Motor neuron (in vitro differentiated cells): ENCODE data around the gene ATG16L1. TPM values are rescaled to one million over a fixed set of nuclear protein-coding genes. Genes with fewer than 3 reads are reported as not detected.

ENCODE experiments used
- ATAC-seq, 8 experiments: fragments of 200-7000 bp; cut with Tn5 transposase; replicated peaks in 6 of 8; 2 replicates each; pipeline ENCODE4 v1.8.0; 2021; ENCODE audit warnings: mild to moderate bottlenecking in 8 of 8, moderate library complexity in 8 of 8
- H3K27ac ChIP-seq, 2 donors: fragments of 250-450 bp; sonication (Bioruptor Pico); 2 replicates each; pipeline ENCODE4 v1.9.0; 2021; ENCODE audit warnings: antibody characterized with exemption in 2 of 2, mild to moderate bottlenecking in 2 of 2, moderate library complexity in 1 of 2
- H3K4me1 ChIP-seq, 2 donors: fragments of 250-450 bp; sonication (Bioruptor Pico); replicated peaks in 1 of 2; 2 replicates each; pipeline ENCODE4 v1.6.1; 2021; ENCODE audit warnings: antibody characterized with exemption in 2 of 2, mild to moderate bottlenecking in 2 of 2, moderate library complexity in 1 of 2
- H3K4me3 ChIP-seq, 5 donors: fragments of 250-450 bp; sonication (Bioruptor Pico); 2 replicates each; pipeline ENCODE4 v1.9.0; 2021; ENCODE audit warnings: antibody characterized with exemption in 5 of 5, mild to moderate bottlenecking in 5 of 5, moderate library complexity in 4 of 5
- WGBS, 10 experiments: fragments of 450-650 bp; shearing (Covaris generic); methylation state at CpG; one replicate each; pipeline ENCODE4 v1.0.0; 2022; 5-methylcytosine and 5-hydroxymethylcytosine counted together
- in situ Hi-C, 9 experiments: fragments of 400-800 bp; cut with MboI; loops; one replicate each; pipeline ENCODE4 v1.15.0; 2021; ENCODE audit warnings: low sequenced_read_pairs in 9 of 9, low pct_unique_long_range_greater_than_20kb in 2 of 9; ENCODE audit not compliant: unreplicated experiment in 9 of 9
- total RNA-seq, 8 experiments: library from RNA; unstranded; fragments of 300-600 nt; gene quantifications; 2 replicates each; pipeline versions ENCODE4 v1.2.3 to v1.2.4, GENCODE V29; 2022

ATG16L1 gene
- total RNA-seq, 8 experiments from 2014 or later = 18.0 to 48.0 (median 25.9) TPM

GRCh38 chr2:233312874-233313273 is 61.4 kb downstream of the ATG16L1 start:
- ATAC-seq = no peak
- Histone ChIP-seq H3K4me3 (no peak overlapping the region), H3K27ac (no peak overlapping the region), H3K4me1 (no peaks in the 10 kb centered on the region)
- in situ Hi-C loops = no loop called here
- WGBS, 10 experiments = 0 to 75% (median 38%) methylated on average over 1 to 5 of the region's 8 CpGs; no CpG with 5 or more reads in 5 of the 10 experiments

GRCh38 chr2:233314180-233314925 is 62.9 kb downstream of the ATG16L1 start:
- 67 to 96% (median 87%) methylated on average over 3 to 7 of the region's 20 CpGs; no CpG with 5 or more reads in 1 of the 10 experiments for WGBS, 10 experiments
- in situ Hi-C loops = no loop called here
- no peak overlapping the region for H3K4me3 ChIP-seq
- no peak overlapping the region for H3K27ac ChIP-seq
- no peaks in the 10 kb centered on the region for H3K4me1 ChIP-seq
- ATAC-seq = no peak

GRCh38 chr2:233317196-233317943 is 65.9 kb downstream of the ATG16L1 start:
- in situ Hi-C loops = no loop called here
- H3K4me1 ChIP-seq = no peaks in the 10 kb centered on the region
- 44 to 91% (median 76%) methylated on average over 2 to 7 of the region's 7 CpGs; no CpG with 5 or more reads in 1 of the 10 experiments for WGBS, 10 experiments
- ATAC-seq = no peak
- H3K4me3 ChIP-seq = no peak overlapping the region
- no peak overlapping the region for H3K27ac ChIP-seq

GRCh38 chr2:233319256-233319655 is 67.8 kb downstream of the ATG16L1 start:
- H3K27ac ChIP-seq = no peak overlapping the region
- WGBS, 10 experiments = 18 to 80% (median 65%) methylated on average over 1 to 4 of the region's 5 CpGs; no CpG with 5 or more reads in 5 of the 10 experiments
- peak in 1 of 8 experiments; percentile 19 for ATAC-seq
- no peak overlapping the region for H3K4me3 ChIP-seq
- in situ Hi-C loops = no loop called here
- no peaks in the 10 kb centered on the region for H3K4me1 ChIP-seq

GRCh38 chr2:233320470-233320869 is 69.0 kb downstream of the ATG16L1 start:
- in situ Hi-C loops = no loop called here
- no peaks in the 10 kb centered on the region for H3K4me1 ChIP-seq
- no peak overlapping the region for H3K27ac ChIP-seq
- no peak for ATAC-seq
- WGBS, 10 experiments = 88 to 100% (median 90%) methylated on average over 1 to 15 of the region's 17 CpGs; no CpG with 5 or more reads in 3 of the 10 experiments
- H3K4me3 ChIP-seq = no peak overlapping the region

- in situ Hi-C loops = no loop called here
- ATAC-seq = no peak
- Histone ChIP-seq H3K4me1 (no peaks in the 10 kb centered on the region), H3K27ac (no peak overlapping the region), H3K4me3 (no peak overlapping the region)
- WGBS, 10 experiments = 20 to 100% (median 60%) methylated on average over 1 to 4 of the region's 6 CpGs; no CpG with 5 or more reads in 3 of the 10 experiments
These were observed 69.7 kb downstream of the ATG16L1 start for GRCh38 chr2:233321166-233321565.

- Histone ChIP-seq H3K27ac (no peak overlapping the region), H3K4me3 (no peak overlapping the region), H3K4me1 (no peaks in the 10 kb centered on the region)
- 58 to 96% (median 92%) methylated on average over 2 to 6 of the region's 8 CpGs; no CpG with 5 or more reads in 5 of the 10 experiments for WGBS, 10 experiments
- ATAC-seq = no peak
- in situ Hi-C loops = no loop called here
These were observed 72.4 kb downstream of the ATG16L1 start for GRCh38 chr2:233323851-233324250.

GRCh38 chr2:233325256-233325655 is 73.8 kb downstream of the ATG16L1 start:
- WGBS, 10 experiments = 17 to 100% (median 58%) methylated on average over 1 to 4 of the region's 4 CpGs; no CpG with 5 or more reads in 2 of the 10 experiments
- no peak for ATAC-seq
- Histone ChIP-seq H3K4me3 (no peak overlapping the region), H3K4me1 (peaks cover 8 to 9% of the 10 kb centered on the region in 2 donors), H3K27ac (no peak overlapping the region)
- in situ Hi-C loops = no loop called here

- in situ Hi-C loops = no loop called here
- no peak overlapping the region for H3K27ac ChIP-seq
- peak in 1 of 8 experiments; percentile 37 for ATAC-seq
- no peak overlapping the region for H3K4me3 ChIP-seq
- whole genome bisulfite sequencing, 10 experiments = 26 to 100% (median 73%) methylated on average over 1 to 7 of the region's 10 CpGs; no CpG with 5 or more reads in 1 of the 10 experiments
- peaks cover 8 to 9% of the 10 kb centered on the region in 2 donors for H3K4me1 ChIP-seq
These were observed 74.3 kb downstream of the ATG16L1 start for GRCh38 chr2:233325814-233326213.

GRCh38 chr2:233326500-233326899 is 75.0 kb downstream of the ATG16L1 start:
- in situ Hi-C loops = no loop called here
- ATAC-seq = no peak
- 38 to 100% (median 72%) methylated on average over 1 to 4 of the region's 8 CpGs; no CpG with 5 or more reads in 3 of the 10 experiments for WGBS, 10 experiments
- H3K27ac ChIP-seq = no peak overlapping the region
- no peak overlapping the region for H3K4me3 ChIP-seq
- peaks cover 8 to 9% of the 10 kb centered on the region in 2 donors for H3K4me1 ChIP-seq

GRCh38 chr2:233328922-233329321 is 77.4 kb downstream of the ATG16L1 start:
- H3K4me3 ChIP-seq = no peak overlapping the region
- H3K27ac ChIP-seq = no peak overlapping the region
- 30 to 92% (median 60%) methylated on average over 1 to 2 of the region's 4 CpGs; no CpG with 5 or more reads in 7 of the 10 experiments for WGBS, 10 experiments
- in situ Hi-C loops = no loop called here
- peaks cover 8 to 9% of the 10 kb centered on the region in 2 donors for H3K4me1 ChIP-seq
- ATAC-seq = no peak

GRCh38 chr2:233329489-233330135 is 78.1 kb downstream of the ATG16L1 start:
- in situ Hi-C loops = no loop called here
- H3K27ac ChIP-seq = no peak overlapping the region
- ATAC-seq = peak in 6 of 8 experiments; percentile 32 to 85 (median 51)

GRCh38 chr2:233331536-233331935 is 80.1 kb downstream of the ATG16L1 start:
- 68 to 100% (median 88%) methylated on average over 4 to 9 of the region's 15 CpGs; no CpG with 5 or more reads in 5 of the 10 experiments for WGBS, 10 experiments
- ATAC-seq = no peak
- in situ Hi-C loops = no loop called here
- no peak overlapping the region for H3K27ac ChIP-seq
- H3K4me3 ChIP-seq = no peak overlapping the region
- peaks cover 8 to 9% of the 10 kb centered on the region in 2 donors for H3K4me1 ChIP-seq

More at GRCh38 chr2:233329489-233330135, 78.1 kb downstream of the ATG16L1 start:
- Histone ChIP-seq H3K4me3 (no peak overlapping the region), H3K4me1 (peaks cover 8 to 9% of the 10 kb centered on the region in 2 donors)
- WGBS, 10 experiments = 14 to 100% (median 57%) methylated on average over 1 to 5 of the region's 7 CpGs; no CpG with 5 or more reads in 2 of the 10 experiments
